Renal cortex interstitium (tissue), 11 donors: ENCODE data around the gene VWA3B. TPM values are rescaled to one million over a fixed set of nuclear protein-coding genes. Genes with fewer than 3 reads are reported as not detected.
"Not testable (repeated sequence)": the region's sequence is repeated elsewhere in the genome, so short reads cannot be mapped to it uniquely, and the experiment has no call there.

Experiments used
- DNase-seq, 11 donors: peaks; one replicate each; pipeline ENCODE4 v3.0.0-alpha.2; 2013; ENCODE audit warnings: low read depth in 9 of 11, low spot score in 4 of 11; ENCODE audit errors: extremely low read depth in 1 of 11
- polyA plus RNA-seq, 3 donors: library from polyadenylated mRNA; unstranded; fragments of 120-200 nt; gene quantifications; one replicate each; pipeline ENCODE4 v1.2.1, GENCODE V29; 2013; ENCODE audit not compliant: insufficient read length in 3 of 3

The VWA3B gene
- polyA plus RNA-seq, 3 donors, result 0.26 to 1.1 (median 0.47) TPM

DNA sequence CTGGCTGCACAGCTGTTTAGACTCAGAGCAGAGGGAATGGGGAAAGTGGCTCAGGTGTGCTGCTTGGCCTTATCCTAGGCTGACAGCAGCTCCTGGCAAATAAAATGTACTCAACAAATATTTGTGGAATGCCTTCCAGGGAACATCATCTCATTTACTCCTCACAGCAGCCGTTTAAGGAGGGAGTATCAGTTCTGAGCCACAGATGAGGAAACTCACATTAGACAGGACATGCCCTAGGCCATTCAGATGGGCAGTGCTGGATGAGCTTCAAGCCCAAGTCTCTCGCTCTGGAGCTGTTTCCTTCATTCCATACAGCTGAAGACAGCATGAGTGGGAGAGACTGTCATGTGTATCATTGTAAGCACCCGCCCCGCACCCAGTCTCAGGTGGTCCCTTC is 129.6 kb downstream of the VWA3B start:
- no peak for DNase-seq

DNA sequence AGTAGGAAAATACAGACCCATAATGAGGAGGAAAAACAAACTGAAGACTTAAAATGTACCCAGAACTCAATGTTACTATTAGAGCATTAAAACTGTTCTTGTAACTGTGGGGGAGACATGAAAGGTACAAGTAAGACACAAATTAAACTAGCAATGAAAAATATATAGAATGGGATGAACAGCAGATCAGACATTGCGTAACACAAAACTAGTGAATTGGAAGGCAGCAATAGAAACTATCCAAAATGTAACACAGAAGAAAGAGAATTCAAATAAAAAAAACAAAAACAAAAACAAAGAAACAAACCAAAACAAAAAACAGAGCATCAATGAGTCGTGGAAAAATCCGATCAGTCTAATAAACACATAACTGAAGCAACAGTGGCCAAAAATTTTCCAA is 132.2 kb downstream of the VWA3B start:
- DNase-seq, result no peak

DNA sequence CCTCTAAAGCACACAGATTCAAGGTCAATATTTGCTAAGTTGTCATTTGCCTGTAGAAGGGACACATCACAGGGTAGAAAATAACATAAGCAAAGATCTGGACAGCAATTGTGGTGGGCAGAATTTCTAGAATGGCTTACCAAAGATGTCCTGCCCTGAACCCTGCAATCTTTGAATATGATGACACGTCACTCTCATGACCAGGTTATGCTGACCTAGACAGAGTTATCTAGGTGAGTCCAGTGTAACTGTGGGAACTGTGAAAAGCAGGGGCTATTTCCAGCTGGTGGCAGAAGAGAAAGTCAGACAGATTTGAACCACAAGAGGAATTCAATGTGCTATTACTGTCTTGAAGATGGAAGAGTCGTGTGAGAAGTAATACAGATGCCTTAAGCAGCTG is 147.0 kb downstream of the VWA3B start:
- DNase-seq, result no peak

DNA sequence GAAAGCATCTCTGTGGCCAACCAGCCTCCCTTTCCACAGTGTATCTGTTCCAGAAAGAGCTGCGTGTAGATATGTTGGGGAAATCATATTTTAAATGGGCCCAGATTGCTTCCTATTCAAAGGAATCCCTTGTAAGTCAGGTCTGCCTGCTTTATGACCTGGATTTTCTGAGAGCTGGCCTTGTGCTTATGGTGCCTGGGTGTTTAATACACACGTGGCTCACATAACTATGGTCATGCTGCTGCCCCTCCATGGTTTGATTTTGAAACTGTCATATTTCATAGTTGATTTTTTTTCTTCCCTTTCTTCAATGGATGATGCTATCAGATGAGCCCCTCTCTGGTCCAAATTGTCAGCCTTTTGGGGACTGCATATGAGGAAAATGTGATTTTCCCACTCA is 147.8 kb downstream of the VWA3B start:
- no peak for DNase-seq

DNA sequence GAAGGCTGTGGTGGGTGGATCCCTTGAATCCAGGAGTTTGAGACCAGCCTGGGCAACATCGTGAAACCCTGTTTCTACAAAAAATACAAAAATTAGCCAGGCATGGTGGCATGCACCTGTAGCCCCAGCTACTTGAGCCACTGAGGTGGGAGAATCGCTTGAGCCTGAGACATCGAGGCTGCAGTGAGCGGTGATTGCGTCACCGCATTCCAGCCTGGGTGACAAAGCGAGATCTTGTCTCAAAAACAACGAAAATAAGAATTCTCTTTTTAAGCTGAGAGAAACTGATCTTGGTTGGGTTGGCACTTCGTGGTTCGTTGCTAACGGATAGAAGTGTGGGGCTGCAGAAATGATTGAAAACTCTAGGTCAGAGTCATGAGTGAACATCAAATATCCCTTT is 150.0 kb downstream of the VWA3B start:
- no peak for DNase-seq

DNA sequence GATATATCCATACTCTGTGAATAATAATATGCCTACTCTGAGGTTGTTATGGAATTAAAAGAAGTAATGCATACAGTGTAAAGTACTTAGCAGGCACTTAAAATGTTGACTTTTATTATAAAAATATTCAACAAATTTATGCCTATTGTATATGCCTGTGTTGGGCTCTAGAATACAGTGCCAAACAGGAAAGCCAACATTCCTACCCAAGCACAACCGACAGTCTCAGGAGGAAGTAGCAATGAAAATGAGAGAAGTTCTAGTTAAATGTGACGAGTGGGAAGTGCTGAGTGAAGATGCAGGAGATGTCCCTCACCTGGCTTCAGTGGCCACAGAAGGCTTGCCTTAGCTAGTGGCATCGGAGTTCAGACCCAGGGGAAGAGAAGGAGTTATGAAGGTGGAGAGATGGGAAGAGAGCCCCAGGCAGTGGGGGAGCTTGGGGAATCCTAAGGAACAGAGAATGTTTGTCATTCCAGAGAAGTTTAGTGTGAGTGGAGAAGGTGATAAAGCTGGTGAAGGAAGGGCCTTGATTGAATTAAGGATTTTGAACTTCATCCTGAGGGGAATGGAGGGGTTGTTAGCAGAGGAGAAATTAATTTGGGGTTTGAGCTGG is 153.9 kb downstream of the VWA3B start:
- no peak for DNase-seq

DNA sequence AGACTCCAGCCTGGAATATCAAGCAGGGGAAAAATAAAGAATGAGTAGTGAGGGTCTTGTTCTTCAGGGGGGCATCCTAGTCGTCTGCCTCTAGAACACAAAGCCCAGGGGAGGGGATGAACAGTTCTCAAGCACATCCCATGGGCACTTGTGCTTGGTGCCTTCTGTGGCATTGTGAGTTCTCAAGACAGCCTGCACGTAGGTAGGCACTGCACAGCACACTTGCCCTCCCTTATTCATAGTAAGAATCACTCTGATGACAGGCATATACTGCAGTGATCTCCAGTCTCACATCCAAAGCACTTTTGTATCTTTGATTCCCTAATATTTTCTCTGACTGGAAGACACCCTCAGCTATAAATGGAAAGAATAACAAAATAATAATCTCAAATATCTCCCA is 154.6 kb downstream of the VWA3B start:
- DNase-seq, result no peak

DNA sequence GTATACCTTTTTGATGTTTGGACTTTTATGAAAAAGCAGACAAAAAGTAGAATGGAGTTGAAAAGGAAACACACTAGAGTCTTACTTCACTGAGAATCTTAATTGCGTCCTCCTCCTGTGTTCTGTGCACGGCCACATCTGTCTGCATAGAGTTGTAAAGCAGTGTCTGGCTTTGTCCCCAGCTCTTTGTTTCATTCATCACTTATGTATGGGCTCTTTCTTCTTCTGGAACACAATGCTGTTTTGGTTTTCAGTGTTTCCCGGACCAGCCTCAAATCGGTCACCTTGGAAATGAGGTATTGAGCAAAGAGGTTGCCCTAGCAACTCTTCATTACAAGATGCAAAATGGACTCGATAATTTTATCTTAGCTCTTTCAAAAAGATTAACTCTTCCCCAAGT is 155.0 kb downstream of the VWA3B start:
- DNase-seq, result no peak

DNA sequence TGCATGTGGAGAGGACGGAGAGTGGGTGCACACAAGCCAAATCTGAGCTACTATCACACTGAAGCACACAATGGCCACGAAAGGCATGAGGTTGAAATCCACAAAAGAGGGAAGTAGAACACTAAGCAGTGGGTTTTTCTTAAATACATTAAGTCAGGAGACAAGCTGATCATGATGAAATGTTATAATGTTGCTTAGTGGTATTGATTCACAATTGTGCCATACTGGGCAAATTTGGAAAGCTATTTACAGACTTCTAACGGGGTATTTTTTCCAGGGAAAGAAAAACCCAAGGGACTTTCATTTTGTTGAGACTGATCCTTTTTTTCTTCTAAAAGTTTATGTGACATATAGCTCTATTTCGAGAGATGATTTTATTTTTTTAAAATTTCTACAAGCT is 158.5 kb downstream of the VWA3B start:
- DNase-seq, result no peak

DNA sequence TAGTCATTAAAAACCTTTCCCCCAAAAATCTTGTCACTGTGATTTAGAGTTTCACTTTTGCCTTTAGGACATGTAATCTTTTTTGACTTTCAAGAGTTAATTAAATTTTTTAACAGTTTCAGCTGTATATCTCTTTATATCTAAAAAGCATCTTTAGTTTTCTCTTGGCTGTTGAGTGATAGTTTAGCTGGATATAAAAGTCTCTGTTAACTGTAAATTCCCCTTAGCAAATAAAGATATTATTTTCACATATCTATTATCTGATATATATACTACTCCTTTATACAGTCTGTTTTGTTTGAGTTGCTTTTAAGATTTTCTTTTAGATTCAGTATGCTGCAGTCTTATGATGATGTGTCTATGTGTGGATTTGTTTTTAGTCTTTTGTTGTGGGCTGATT is 160.4 kb downstream of the VWA3B start:
- no peak for DNase-seq

DNA sequence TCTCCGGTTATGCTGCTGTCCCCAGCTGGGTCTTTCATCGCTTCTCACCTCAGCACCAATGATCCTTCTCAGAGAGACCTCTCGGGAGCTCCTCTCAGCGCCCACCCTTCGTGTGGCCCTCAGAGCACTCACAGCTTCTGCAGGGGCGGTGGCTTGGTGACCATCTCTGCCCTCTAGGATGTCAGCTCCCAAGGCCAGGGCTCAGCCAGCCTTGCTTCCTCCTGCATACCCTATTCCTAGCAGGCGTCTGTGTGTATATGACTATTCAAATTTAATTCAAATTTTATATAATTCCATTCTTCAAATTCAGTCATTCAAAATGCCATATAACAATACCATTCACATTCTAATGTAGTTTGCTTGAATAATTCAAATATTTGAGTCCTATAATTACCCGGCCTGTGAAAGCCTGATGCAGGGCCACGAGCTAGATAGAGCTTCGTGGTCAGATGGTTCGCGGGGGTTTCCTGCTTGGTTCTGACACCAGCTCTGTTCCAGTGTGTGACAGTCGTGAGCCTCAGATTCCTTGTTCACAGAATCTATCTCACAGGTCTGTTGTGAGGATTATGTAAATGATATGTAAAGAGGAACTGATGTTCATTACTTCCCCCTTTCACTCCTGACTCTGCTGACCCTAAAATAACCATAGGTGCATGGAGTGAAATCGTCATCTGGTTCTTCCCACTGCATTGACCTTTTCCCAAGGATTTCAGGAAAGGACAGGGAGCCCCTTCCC is 165.2 kb downstream of the VWA3B start:
- DNase-seq, result no peak

DNA sequence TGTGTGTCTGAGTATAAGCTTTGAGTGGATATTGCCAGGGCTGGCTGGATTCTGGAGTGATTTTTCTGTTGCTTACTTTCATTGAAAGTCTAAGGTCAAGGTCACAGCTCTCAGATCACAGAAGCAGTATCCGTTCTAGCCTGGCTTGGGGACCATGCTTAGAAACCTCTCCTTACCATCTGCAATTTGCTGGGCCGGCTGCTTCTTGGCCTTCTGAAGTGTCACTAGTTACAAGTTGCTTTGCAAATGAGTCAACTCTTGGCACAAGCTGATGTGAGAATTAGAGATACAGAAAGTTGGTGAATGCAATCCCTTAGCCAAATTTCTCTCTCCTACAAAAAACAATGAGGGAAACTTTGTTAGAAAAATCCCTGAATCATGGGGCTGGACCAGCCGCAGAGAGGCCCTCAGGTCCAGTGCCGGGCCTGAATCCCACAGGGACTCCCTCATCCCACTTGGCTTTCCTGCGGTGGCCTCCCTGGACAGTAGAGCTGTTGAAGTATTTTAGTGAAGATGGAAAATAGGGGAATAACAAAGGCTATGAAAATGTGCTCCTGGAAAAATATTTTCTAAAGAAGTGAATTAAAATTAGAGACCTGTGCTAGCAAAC is 166.6 kb downstream of the VWA3B start:
- DNase-seq, result no peak

DNA sequence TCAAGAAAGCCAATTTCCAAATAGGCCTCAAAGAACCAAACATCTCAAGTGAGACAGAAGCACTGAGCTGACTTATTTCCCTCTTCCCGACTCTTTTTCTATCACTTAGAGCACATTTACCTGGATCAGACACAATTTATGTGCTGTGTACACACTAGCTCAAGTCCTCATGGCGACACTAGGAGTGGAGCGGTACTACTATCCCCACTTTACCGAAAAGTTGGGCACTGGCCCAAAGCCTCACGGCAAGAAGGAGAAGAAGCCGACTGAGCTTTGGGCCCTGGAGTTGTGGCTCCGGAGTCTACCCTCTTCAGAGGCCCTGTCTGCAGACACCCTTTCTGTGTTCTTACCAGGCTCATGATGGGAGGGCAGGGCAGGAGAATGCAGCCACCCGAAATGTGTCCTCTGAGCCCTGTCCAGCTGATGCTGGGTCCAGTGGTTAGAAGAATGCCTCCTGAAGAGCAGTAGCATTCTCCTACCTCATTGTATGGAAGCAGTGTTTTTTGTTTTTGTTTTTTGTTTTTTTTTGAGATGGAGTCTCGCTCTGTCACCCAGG is 167.6 kb downstream of the VWA3B start:
- DNase-seq, result no peak

DNA sequence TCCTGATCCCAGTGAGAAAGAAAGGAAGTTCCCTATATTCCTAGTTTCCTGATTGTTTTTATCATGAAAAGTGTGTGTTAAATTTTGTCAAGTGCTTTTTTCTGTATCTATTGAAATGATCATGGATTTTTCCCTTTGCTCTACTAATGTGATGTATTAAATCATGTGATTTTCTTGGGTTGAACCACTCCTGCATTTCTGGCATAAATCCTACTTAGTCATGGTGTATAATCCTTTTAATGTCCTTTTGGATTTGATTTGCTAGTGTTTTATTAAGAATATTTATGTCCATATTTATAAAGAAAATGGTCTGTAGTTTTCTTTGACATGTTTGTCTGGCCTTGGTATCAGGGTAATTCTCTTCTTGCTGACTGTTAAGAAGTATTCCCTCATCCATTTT is 171.9 kb downstream of the VWA3B start:
- DNase-seq, result no peak

DNA sequence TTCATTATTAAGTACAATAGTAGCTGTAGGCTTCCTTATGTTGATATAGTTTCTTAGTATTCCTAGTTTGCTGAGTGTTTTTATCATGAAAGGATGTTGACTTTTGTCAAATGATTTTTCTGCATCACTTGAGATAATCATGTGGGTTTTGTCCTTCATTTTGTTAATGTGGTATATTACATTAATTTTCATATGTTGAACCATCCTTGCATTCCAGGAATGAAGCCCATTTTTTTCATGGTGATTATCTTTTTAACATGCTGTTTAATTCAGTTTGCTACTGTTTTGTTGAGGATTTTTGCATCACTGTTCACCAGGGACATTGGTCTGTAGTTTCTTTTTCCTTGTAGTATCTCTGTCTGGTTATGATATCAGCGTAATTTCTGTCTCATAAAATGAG is 176.4 kb downstream of the VWA3B start:
- no peak for DNase-seq

DNA sequence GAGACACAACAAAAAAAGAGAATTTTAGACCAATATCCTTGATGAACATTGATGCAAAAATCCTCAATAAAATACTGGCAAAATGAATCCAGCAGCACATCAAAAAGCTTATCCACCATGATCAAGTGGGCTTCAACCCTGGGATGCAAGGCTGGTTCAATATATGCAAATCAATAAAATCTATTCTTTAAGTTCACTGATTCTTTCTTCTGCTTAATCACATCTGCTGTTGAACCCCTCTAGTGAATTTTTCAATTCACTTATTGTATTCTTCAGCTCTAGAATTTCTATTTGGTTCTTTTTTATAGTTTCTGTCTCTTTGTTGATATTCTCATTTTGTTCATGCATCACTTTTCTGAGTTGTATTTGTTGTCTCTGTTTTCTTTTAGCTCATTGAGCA is 181.3 kb downstream of the VWA3B start:
- DNase-seq, result not testable (repeated sequence)

DNA sequence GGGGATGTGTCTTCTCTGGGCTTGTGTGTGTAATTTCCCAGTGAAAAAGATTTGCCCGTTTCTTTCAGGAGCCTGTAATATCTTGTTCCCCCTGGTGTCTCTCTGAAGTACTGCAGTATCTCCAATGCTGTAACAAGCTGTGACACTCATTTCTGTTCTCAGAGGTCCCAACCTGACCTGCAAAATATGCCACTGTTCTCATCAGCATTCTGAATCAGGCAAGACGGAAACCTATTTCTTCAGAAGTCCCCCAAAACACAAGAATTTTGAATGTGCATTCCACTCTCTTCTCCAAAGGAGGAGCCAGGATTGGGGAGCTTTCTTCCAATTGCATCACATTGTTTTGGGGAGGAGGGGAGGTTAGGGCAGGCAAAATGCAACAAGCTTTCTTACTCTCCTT is 182.3 kb downstream of the VWA3B start:
- DNase-seq, result peak in 2 of 11 donors; percentile 6 to 19

DNA sequence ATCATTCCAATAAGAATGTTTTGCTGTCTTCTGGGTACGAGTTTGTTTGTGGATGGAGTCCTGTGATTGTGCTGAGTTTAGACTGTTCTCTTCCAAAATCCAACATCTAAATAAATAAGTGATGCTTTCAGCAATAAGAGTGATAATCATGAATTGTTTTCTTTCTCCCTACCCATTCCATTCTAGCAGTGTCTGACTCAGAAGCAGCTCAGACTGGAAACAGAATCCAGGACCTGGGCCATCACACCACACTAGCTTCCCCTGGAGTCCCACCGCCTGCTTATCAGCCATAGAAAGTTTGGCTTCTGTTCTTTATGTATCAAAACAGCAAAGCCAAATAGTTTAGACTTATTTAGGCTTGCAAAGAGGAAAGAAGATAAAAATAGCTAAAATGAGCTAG is 182.9 kb downstream of the VWA3B start:
- no peak for DNase-seq

DNA sequence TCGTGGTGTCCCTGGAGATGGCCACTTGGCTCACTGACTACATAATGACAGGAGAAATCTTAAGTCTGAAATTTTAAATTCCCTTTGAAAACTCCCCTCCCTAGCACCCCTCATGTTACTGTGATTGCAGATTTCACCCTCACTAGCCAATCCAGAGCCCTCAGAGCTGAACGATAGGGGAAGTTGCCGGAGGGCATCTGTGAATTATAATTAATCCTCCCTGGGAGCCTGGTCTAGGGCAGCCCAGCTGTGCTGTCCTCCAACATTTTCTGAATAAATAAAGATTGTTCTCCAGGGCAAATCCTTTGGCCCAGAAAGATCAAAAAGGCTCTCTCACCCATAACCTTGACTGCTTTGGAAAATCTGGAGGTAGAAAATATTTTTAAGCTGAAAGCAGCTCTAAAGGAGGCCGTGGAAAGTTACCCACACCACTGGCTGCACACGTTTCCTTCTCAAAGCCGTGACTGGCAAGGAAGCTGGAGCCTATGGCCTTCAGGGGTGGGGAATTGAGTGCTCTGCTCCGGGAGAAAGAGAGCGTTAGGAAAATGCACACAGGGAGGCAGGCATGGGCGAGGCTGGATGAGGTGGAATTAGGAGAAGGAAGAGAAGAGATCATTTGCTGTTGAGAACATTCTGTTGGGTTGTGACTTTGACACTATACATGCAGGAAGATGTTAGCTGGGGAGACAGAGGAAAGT is 190.3 kb downstream of the VWA3B start:
- no peak for DNase-seq

DNA sequence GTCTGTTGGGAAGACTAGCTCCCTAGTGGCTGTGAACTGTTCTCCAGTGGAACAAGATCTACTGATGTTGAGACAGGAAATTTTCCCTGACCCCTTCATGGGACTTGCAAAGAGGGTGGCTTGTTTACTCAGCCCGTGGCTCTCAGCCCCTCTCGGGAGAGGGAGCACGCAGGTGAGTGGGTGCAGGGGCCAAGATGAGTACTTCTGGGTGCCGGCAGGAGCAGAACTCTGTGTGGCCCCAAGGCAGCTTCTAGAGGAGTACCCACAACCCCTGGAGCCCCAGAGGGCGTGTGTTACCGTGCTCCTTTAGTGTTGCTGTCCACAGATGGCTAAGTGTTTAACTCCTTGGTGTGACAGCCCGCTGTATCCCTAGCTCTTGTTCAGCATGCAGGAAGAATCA is 191.1 kb downstream of the VWA3B start:
- no peak for DNase-seq
